Activated CD4-positive, alpha-beta T cell treated with anti-CD3 and anti-CD28 coated beads for 1 hour (primary cell): ENCODE data around the gene CACNB4.
"Not testable (repeated sequence)": the region's sequence is repeated elsewhere in the genome, so short reads cannot be mapped to it uniquely, and the experiment has no call there.

Experiments
- DNase-seq: peaks from one replicate; pipeline ENCODE4 v3.0.0-alpha.2; 2020

Gene CACNB4

DNA sequence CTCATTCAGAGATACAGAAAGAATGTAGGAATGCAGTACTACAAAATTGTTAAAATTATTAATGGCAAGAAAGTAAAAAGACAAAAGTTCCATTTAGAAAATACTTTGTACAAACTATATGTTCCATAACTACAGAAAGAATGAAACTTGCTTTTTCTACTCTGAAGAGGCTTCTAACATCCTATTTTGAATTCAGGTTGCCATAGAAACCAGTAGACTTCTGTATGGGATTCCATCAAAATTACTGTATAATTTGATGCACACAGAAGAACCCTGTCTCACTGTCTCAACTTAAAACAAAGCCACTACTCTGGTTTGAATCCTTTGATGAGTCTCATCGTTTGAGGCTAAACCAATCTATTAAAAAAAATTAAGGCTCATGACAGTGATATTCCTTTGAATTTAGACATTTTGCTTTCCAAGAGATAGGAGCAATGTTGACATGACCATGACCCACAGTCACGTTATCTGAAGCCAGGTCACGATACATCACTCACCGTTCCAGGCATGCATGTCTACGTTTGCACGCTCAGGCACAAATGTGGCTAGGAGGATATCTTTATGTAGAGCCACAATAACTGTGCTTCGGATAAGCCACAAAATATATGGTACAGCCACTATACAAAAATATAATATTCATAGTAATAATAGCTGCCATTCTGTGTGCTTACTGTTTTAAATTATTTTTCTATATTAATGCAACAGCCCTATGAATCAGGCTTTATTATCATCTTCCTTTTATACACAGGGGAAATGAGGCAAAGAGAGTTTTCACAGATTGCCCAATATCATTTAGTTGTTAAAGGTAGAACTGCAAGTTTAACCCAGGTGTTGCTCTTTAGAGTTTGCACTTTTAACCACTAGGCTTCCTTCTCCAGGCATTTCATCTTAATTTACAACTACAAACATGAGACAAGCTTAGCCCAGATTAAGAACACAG, 82.4 kb downstream of the CACNB4 start:
- DNase-seq, result no peak

- DNase-seq, result no peak
These were observed 83.3 kb downstream of the CACNB4 start for GRCh38 chr2:152015552-152015951.

DNA sequence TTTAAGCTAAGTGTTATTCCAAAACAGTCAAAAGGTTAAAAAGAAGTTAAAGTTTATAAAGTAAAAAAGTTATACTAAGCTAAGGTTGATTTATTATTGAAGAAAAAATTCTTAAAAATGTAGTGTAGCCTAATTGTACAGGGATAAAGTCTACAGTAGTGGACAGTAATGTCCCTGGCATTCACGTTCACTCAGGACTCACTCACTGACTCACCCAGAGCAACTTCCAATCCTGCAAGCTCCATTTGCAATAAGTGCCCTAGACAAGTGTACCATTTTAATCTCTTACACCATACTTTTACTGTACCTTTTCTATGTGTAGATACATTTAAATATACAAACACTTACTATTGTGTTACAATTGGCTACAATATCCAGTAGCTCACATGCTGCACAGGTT, 86.1 kb downstream of the CACNB4 start:
- no peak for DNase-seq

DNA sequence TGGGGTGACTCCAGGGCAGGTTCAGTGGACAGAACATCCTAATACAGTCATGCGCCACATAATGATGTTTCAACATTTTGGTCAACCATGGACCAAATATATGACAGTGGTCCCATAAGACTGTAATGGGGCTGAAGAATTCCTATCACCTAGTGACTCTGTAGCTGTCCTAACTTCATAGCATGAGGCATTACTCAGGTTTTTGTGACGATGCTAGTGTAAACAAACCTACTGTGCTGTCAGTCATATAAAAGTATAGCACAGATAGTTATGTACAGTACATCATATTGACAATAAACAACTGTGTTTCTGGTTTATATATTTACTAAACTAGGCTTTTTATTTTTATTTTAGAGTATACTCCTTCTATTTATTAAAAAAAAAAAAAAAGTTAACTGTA, 87.1 kb downstream of the CACNB4 start:
- no peak for DNase-seq

DNA sequence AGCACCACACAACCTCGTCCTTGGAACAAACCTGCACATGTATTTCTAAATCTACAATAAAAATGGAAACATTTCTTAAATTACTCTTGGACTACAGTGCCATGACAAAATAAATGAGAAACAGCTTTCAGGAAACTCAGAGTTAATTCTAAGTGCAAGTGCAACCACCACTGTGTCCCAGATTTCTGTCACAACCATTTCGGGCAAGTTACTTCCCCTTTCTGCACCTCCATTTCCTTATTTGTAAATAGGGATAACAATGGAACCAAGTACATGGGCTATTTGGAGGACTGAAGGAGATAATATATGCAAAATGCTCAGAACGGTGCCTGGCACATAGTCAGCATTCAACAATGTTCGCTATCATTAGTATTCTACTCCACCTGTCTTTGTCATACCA, 93.2 kb downstream of the CACNB4 start:
- DNase-seq, result no peak

- not testable (repeated sequence) for DNase-seq
These were observed 95.6 kb downstream of the CACNB4 start for GRCh38 chr2:152003283-152003682.

GRCh38 chr2:151999053-151999452, 99.8 kb downstream of the CACNB4 start:
- DNase-seq, result peak; percentile 15

DNA sequence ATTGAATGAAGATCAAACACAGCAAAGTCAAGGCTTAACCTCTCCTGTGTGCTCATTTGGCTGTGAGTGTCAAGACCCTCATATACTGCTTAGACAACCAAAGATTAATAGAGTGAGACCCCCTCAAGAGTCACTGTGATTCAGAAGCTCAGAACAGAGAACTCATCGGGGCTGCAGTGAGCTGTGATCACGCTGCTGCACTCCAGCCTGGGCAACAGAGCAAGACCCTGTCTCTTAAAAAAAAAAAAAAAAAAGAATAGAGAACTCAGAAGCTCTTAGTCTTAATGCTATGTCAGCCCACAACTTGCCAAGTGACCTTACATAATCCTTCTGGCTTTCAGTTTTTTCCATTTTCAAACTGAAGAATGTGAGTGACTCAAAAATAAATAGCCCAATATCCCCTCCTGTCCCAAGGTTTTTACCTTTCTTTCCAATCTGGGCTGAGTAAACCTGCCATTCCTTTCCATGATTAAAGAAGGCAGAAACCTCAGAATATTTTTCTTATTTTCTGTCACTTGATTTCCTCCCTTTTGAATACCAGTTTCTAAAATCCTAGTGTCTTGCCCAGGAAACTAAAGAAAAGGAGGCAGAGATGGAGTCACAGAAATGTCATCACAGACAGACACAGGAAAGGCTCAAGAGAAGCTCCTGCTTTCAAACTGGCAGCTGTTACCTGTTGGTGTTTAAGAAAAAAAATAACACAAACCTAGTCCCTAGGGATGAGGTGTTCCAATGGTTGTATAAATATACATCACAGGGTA, 102.4 kb downstream of the CACNB4 start:
- DNase-seq, result no peak

DNA sequence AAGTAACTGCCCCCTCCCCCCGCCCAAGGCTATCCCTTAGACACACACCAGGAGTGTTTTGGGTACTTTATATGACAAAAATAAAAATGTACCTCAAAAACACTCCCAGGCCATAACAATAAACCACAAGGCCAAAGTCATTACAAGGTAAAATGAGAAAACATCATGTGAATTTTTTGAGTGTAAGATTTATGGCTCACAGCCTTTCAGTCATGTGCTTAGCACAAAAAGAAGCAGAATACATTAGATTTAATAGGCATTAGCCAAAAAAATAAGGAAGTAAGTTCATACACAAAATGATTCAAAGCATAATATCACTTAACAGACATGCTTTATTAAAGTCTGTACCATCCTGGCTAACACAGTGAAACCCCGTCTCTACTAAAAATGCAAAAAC, 103.7 kb downstream of the CACNB4 start:
- no peak for DNase-seq

DNA sequence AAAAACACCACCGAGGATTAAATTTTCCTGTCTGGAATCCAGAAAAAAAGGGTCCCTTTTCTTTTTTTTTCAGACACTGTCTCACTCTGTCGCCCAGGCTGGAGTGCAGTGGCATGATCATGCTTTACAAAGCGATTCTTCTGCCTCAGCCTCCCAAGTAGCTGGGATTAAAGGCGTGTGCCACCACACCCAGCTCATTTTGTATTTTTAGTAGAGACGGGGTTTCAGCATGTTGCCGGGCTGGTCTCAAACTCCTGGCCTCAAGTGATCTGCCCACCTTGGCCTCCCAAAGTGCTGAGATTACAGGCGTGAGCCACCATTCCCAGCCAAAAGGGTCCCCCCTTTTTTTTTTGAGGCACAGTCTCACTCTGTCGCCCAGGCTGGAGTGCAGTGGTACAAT, 104.7 kb downstream of the CACNB4 start:
- not testable (repeated sequence) for DNase-seq

- no peak for DNase-seq
These were observed 107.8 kb downstream of the CACNB4 start for GRCh38 chr2:151991010-151991409.

- DNase-seq, result no peak
These were observed 109.5 kb downstream of the CACNB4 start for GRCh38 chr2:151989378-151989777.

GRCh38 chr2:151987484-151987883, 111.4 kb downstream of the CACNB4 start:
- no peak for DNase-seq

DNA sequence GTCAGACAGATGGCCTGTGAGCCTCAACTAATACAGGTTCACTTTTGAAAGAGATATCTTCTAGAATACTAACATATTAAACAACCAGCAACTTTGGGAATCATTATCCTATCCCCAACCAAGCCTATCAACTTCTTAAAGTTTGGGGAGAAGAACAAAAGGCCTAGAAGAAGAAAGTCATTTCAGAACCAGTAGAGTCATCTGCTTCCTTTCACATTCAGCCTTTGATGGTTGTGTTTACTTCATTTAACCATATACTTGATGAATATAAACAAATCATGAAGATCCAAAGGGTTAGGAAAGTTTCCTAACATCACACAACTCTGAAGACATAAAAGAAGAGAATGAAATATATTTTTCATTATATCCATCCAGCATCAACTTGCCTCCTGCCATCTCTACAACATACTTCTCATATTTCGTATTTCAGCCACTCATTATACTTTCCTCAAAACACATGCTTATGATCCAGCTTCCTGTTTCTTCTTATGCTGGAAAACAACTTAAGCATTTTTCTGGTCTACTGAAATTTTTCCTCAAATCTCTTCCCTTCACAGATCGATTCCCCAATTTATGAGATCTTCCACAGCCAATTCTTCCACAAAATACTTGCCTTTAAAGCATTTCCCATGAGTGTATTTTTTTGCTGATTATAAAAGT, 114.3 kb downstream of the CACNB4 start:
- DNase-seq, result no peak

GRCh38 chr2:151983221-151983620, 115.6 kb downstream of the CACNB4 start:
- no peak for DNase-seq

GRCh38 chr2:151981886-151982285, 117.0 kb downstream of the CACNB4 start:
- no peak for DNase-seq

DNA sequence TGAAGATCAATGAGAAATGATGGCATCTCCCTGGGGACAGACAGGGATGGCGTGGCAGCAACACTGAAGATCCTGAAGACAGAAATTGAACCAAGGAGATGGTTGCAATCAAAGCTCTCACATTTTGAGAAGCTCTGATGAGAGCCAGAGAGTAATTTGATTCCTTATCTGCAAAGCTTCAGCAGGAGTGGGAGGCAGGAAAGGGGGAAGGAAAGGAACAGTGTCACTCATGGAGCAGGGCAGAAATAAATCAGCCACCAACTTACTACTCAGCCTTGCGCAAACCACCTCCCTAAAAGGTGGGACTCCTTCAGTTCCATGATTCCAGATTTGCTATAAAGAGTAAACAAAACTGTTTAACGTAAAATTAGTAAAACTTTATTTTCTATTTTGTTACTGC, 119.2 kb downstream of the CACNB4 start:
- no peak for DNase-seq

DNA sequence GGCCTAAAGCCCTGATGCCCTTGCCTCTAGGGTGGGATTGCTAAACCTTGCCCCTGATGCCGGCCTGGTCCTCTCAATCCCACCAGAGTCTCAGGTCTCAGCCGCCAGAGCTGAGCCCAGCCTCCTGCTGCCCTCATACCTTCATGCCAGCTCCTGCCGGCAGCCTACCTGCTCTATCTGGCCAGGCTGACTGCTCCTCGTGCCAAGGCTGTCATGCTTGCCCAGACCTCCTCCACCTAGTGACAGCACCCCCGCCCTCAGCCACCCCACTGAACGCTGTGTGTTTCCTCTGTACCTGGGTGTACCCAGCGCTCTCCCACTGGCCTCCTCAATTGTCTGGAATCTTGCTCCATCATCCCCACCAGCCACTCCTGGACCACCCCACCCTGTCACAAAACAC, 120.1 kb downstream of the CACNB4 start:
- no peak for DNase-seq

DNA sequence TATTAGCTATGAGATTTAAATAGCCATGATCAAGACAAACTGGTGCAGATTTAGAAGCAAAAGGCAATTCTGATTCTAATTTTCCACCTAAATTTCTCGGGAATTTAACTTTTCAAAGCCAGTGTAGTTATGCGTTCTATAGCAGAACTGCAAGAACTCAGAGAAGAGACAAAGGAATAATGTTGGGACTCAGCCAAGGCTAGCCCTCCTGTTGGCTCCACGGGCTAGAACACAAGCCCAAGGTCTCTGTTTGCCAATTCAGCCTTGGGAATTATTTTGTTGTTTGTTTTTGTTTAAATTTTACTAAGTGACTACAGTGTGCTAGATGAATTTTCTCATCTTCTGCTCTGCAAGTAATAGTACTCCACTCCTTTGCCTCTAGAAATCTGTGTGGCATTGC, 121.2 kb downstream of the CACNB4 start:
- DNase-seq, result no peak

DNA sequence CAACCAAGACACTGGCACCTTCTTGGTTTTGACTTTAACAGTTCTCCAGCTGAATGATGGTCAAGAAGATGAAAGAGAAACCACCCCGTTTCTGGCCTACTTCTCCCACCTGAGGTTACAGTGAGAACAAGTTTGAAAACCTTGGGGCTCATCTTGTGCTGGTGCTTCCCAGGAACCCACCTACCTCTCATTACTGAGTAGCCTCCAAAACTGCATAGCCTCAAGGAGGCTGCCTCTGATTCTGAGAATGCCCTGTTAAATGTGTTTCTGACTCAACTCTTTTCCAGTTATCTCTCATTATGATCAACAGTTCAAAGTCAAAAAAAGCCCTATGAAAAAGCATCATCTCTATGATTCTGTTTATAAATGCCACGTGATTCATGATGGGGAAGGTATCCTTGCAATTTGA, 121.9 kb downstream of the CACNB4 start:
- no peak for DNase-seq

- no peak for DNase-seq
These were observed 123.1 kb downstream of the CACNB4 start for GRCh38 chr2:151975460-151976414.

DNA sequence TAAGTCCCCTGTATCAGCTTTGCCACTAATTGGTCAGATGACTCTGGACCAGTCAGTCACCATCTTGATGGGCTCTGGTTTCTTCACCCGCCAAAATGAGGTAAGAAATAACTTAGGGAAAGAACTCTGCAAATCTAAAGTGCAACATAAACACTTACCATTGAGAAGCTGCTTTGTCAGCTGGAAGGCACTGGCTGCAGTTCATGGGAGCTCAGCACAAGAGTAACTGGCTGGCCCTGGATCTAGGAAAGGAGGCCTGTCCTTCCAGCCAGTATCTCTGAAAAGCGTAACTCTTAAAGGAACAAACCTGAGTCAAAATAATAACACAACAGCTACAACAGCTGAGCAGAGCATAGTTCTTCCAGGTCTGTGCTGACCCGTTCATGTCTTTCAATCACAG, 123.9 kb downstream of the CACNB4 start:
- no peak for DNase-seq

- DNase-seq, result no peak
These were observed 125.0 kb downstream of the CACNB4 start for GRCh38 chr2:151973901-151974199.
